Measurements from ENCODE around the gene IL5RA.

Gene IL5RA

GRCh38 chr3:3066910-3067309, 43.3 kb downstream of the IL5RA start:
- Histone ChIP-seq H3F3A (ENCODE audit: control insufficient read depth, insufficient read depth) (no peaks in the 10 kb centered on the region), H3K36me3 (ENCODE audit: control insufficient read depth, low read length) (no peaks in the 10 kb centered on the region), H3K4me1 (ENCODE audit: control insufficient read depth, low read length) (no peaks in the 10 kb centered on the region), H3K9me2 (replicated peaks; ENCODE audit: control insufficient read depth, low read length) (no peaks in the 10 kb centered on the region), H3K9me3 (ENCODE audit: control insufficient read depth, insufficient read depth, low read length) (no peaks in the 10 kb centered on the region), H3K4me2 (ENCODE audit: low read length) (no peak overlapping the region), H3K27ac (ENCODE audit: low read depth, low read length) (no peak overlapping the region), H4K20me1 (ENCODE audit: control insufficient read depth, insufficient read depth, low read depth, low read length) (no peaks in the 10 kb centered on the region), H3K79me2 (ENCODE audit: control insufficient read depth, low read length) (no peaks in the 10 kb centered on the region), H3K27me3 (ENCODE audit: control insufficient read depth, low read length) (no peaks in the 10 kb centered on the region), H3K4me3 (ENCODE audit: low read length) (no peak overlapping the region)
- TF ChIP-seq EZH2phosphoT487 (IDR thresholded peaks at IDR 0.05; ENCODE audit: borderline replicate concordance, low read length) = no peak
- no peak for TF ChIP-seq CTCF (IDR thresholded peaks at IDR 0.05; ENCODE audit: low read depth, low read length, poor library complexity, severe bottlenecking)

GRCh38 chr3:3066378-3066777, 43.8 kb downstream of the IL5RA start:
- H3K36me3 ChIP-seq (ENCODE audit: control insufficient read depth, low read length) = no peaks in the 10 kb centered on the region
- TF ChIP-seq EZH2phosphoT487 (IDR thresholded peaks at IDR 0.05; ENCODE audit: borderline replicate concordance, low read length) (no peak), CTCF (IDR thresholded peaks at IDR 0.05; ENCODE audit: low read depth, low read length, poor library complexity, severe bottlenecking) (no peak)
- H4K20me1 ChIP-seq (ENCODE audit: control insufficient read depth, insufficient read depth, low read depth, low read length) = no peaks in the 10 kb centered on the region
- no peaks in the 10 kb centered on the region for H3K79me2 ChIP-seq (ENCODE audit: control insufficient read depth, low read length)
- no peaks in the 10 kb centered on the region for H3K27me3 ChIP-seq (ENCODE audit: control insufficient read depth, low read length)
- no peak overlapping the region for H3K4me2 ChIP-seq (ENCODE audit: low read length)
- H3K4me3 ChIP-seq (ENCODE audit: low read length) = no peak overlapping the region
- no peaks in the 10 kb centered on the region for H3K9me3 ChIP-seq (ENCODE audit: control insufficient read depth, insufficient read depth, low read length)
- H3K27ac ChIP-seq (ENCODE audit: low read depth, low read length) = no peak overlapping the region
- H3K4me1 ChIP-seq (ENCODE audit: control insufficient read depth, low read length) = no peaks in the 10 kb centered on the region
- H3F3A ChIP-seq (ENCODE audit: control insufficient read depth, insufficient read depth) = no peaks in the 10 kb centered on the region
- H3K9me2 ChIP-seq (replicated peaks; ENCODE audit: control insufficient read depth, low read length) = no peaks in the 10 kb centered on the region

- H3K27me3 ChIP-seq (ENCODE audit: control insufficient read depth, low read length) = no peaks in the 10 kb centered on the region
- H3K27ac ChIP-seq (ENCODE audit: low read depth, low read length) = no peak overlapping the region
- no peaks in the 10 kb centered on the region for H3K9me3 ChIP-seq (ENCODE audit: control insufficient read depth, insufficient read depth, low read length)
- no peaks in the 10 kb centered on the region for H3K9me2 ChIP-seq (replicated peaks; ENCODE audit: control insufficient read depth, low read length)
- no peaks in the 10 kb centered on the region for H4K20me1 ChIP-seq (ENCODE audit: control insufficient read depth, insufficient read depth, low read depth, low read length)
- no peak overlapping the region for H3K4me2 ChIP-seq (ENCODE audit: low read length)
- H3K36me3 ChIP-seq (ENCODE audit: control insufficient read depth, low read length) = no peaks in the 10 kb centered on the region
- H3K79me2 ChIP-seq (ENCODE audit: control insufficient read depth, low read length) = no peaks in the 10 kb centered on the region
- no peak for TF ChIP-seq EZH2phosphoT487 (IDR thresholded peaks at IDR 0.05; ENCODE audit: borderline replicate concordance, low read length)
- no peak for TF ChIP-seq CTCF (IDR thresholded peaks at IDR 0.05; ENCODE audit: low read depth, low read length, poor library complexity, severe bottlenecking)
- H3K4me3 ChIP-seq (ENCODE audit: low read length) = no peak overlapping the region
- H3K4me1 ChIP-seq (ENCODE audit: control insufficient read depth, low read length) = no peaks in the 10 kb centered on the region
- no peaks in the 10 kb centered on the region for H3F3A ChIP-seq (ENCODE audit: control insufficient read depth, insufficient read depth)
Observed at GRCh38 chr3:3065876-3066275, 44.3 kb downstream of the IL5RA start.

GRCh38 chr3:3064297-3064696, 45.9 kb downstream of the IL5RA start:
- H3K4me1 ChIP-seq (ENCODE audit: control insufficient read depth, low read length) = no peaks in the 10 kb centered on the region
- H3K27me3 ChIP-seq (ENCODE audit: control insufficient read depth, low read length) = no peaks in the 10 kb centered on the region
- TF ChIP-seq EZH2phosphoT487 (IDR thresholded peaks at IDR 0.05; ENCODE audit: borderline replicate concordance, low read length) (no peak), CTCF (IDR thresholded peaks at IDR 0.05; ENCODE audit: low read depth, low read length, poor library complexity, severe bottlenecking) (no peak)

More at GRCh38 chr3:3064297-3064696, 45.9 kb downstream of the IL5RA start:
- Histone ChIP-seq H3K4me3 (ENCODE audit: low read length) (no peak overlapping the region), H4K20me1 (ENCODE audit: control insufficient read depth, insufficient read depth, low read depth, low read length) (no peaks in the 10 kb centered on the region), H3F3A (ENCODE audit: control insufficient read depth, insufficient read depth) (no peaks in the 10 kb centered on the region), H3K79me2 (ENCODE audit: control insufficient read depth, low read length) (no peaks in the 10 kb centered on the region), H3K36me3 (ENCODE audit: control insufficient read depth, low read length) (no peaks in the 10 kb centered on the region), H3K27ac (ENCODE audit: low read depth, low read length) (no peak overlapping the region), H3K9me3 (ENCODE audit: control insufficient read depth, insufficient read depth, low read length) (no peaks in the 10 kb centered on the region), H3K4me2 (ENCODE audit: low read length) (no peak overlapping the region), H3K9me2 (replicated peaks; ENCODE audit: control insufficient read depth, low read length) (no peaks in the 10 kb centered on the region)
